ENCODE data around the gene MED16.

DNA sequence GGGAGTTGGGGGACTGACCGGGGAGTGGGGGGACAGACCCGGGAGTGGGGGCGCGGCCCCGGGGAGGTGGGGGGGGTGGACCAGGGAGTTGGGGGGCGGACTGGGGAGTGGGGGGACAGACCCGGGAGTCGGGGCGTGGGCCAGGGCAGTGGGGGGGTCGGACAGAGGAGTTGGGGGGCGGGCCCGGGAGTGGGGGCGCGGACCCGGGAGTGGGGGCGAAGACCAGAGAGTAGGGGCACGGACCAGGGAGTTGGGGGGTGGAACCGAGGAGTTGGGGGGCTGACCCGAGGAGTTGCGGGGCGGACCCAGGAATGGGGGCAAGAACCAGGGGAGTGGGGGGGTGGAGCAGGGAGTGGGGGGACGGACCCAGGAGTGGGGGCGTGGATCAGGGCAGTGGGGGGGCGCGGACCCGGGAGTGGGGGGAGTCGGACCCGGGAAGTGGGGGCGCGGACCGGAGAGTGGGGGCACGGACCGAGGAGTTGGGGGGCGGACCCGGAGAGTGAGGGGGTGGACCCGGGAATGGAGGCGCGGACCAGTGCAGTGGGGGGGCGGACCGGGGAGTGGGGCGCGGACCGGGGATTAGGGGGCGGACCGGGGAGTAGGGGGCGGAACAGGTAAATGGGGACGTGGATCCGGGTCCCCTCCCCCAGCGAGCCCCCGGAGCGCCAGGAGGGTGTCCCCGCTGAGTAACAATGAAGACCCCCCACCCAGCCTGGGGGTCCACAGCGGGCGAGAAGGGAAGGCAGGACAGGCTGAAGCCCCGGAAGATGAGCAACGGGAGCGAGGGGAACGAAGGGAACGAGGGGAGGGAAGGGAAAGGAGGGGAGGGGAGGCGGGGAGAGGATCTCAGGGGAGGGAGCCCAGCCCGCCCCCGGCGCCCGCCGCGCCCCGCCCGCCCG lies 19.4 kb upstream of the MED16 start:
- TF ChIP-seq, protein P1, sequence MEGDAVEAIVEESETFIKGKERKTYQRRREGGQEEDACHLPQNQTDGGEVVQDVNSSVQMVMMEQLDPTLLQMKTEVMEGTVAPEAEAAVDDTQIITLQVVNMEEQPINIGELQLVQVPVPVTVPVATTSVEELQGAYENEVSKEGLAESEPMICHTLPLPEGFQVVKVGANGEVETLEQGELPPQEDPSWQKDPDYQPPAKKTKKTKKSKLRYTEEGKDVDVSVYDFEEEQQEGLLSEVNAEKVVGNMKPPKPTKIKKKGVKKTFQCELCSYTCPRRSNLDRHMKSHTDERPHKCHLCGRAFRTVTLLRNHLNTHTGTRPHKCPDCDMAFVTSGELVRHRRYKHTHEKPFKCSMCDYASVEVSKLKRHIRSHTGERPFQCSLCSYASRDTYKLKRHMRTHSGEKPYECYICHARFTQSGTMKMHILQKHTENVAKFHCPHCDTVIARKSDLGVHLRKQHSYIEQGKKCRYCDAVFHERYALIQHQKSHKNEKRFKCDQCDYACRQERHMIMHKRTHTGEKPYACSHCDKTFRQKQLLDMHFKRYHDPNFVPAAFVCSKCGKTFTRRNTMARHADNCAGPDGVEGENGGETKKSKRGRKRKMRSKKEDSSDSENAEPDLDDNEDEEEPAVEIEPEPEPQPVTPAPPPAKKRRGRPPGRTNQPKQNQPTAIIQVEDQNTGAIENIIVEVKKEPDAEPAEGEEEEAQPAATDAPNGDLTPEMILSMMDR (IDR thresholded peaks at IDR 0.05), result no peak
- TF ChIP-seq POLR2A (IDR thresholded peaks at IDR 0.05), result no peak

Measured in adrenal gland (tissue), 5 donors.